GM12878 (cell line): ENCODE results near the gene MYH10. TPM values are rescaled to one million over a fixed set of nuclear protein-coding genes. Genes with fewer than 3 reads are reported as not detected.

Experiments
- ATAC-seq: fragments of 200-7000 bp; cut with Tn5 transposase; 3 replicates; pipeline ENCODE4 v1.9.1; 2020; ENCODE audit warnings: mild to moderate bottlenecking, moderate library complexity
- BruUV-seq: library from RNA; stranded (reverse); fragments of 400-500 nt; replicated peaks from 2 replicates; lab custom pipeline; 2021; lab: Mats Ljungman, UMichigan
- CTCF ChIA-PET: fragments of 300-600 bp; sonication (Branson Sonifier 250); formaldehyde crosslinking; extraction: SDS; loops from one replicate; lab custom pipeline; 2021; ENCODE audit warnings: inconsistent platforms; lab: Yijun Ruan, JAX
- POLR2A ChIA-PET: fragments of 350-600 bp; formaldehyde crosslinking; extraction: SDS; loops from one replicate; lab custom pipeline; 2021; ENCODE audit warnings: inconsistent platforms; lab: Charles Lee
- RAD21 ChIA-PET: fragments of 300-600 bp; sonication (Branson Sonifier 250); formaldehyde crosslinking; loops from one replicate; lab custom pipeline; 2023; ENCODE audit warnings: antibody characterized with exemption; ENCODE audit not compliant: unreplicated experiment; lab: Charles Lee
- SMC1A ChIA-PET: fragments of 300-600 bp; sonication (Branson Sonifier 250); formaldehyde crosslinking; loops from one replicate; lab custom pipeline; 2023; ENCODE audit not compliant: unreplicated experiment, uncharacterized antibody; lab: Charles Lee
- DNase-seq: peaks from one replicate; pipeline ENCODE4 v3.0.0-alpha.2; 2011; ENCODE audit warnings: low read depth, low spot score
- FAIRE-seq: peaks from 3 replicates; lab custom pipeline; 2011; peaks lifted over from hg19 to GRCh38; lab: Jason Lieb, UNC
- H2AFZ ChIP-seq: 2 replicates; pipeline ENCODE4 v1.6.0; 2011; ENCODE audit warnings: low read depth, low read length, control low read depth; ENCODE audit not compliant: control insufficient read depth
- H3K27ac ChIP-seq: 2 replicates; pipeline ENCODE4 v1.5.1; 2011; ENCODE audit warnings: control low read depth; ENCODE audit not compliant: control insufficient read depth, insufficient read depth
- H3K27me3 ChIP-seq, 2 experiments: replicated peaks in 1 of 2; 2 replicates each; pipeline versions ENCODE4 v1.6.0 to v1.6.1; 2011; ENCODE audit warnings: low read length in 1 of 2; ENCODE audit not compliant: control insufficient read depth in 2 of 2, insufficient read depth in 2 of 2
- H3K36me3 ChIP-seq, 2 experiments: 2 replicates each; pipeline ENCODE4 v1.5.1; 2011; ENCODE audit warnings: low read length in 1 of 2; ENCODE audit not compliant: control insufficient read depth in 2 of 2, insufficient read depth in 2 of 2
- H3K4me1 ChIP-seq: 2 replicates; pipeline ENCODE4 v1.6.1; 2011; ENCODE audit warnings: mild to moderate bottlenecking, low read length, moderate library complexity, mixed read lengths; ENCODE audit not compliant: control insufficient read depth, insufficient read depth
- H3K4me2 ChIP-seq: 2 replicates; pipeline ENCODE4 v1.6.0; 2011; ENCODE audit warnings: control low read depth; ENCODE audit not compliant: control insufficient read depth, insufficient read depth
- H3K4me3 ChIP-seq: fragments of 200-600 bp; sonication (generic); 2 replicates; pipeline ENCODE4 v1.5.1; 2016
- H3K79me2 ChIP-seq: 2 replicates; pipeline ENCODE4 v1.6.0; 2011; ENCODE audit warnings: low read length; ENCODE audit not compliant: control insufficient read depth, insufficient read depth
- H3K9ac ChIP-seq: 2 replicates; pipeline ENCODE4 v1.8.0; 2011; ENCODE audit warnings: low read length, control low read depth, mixed read lengths; ENCODE audit not compliant: control insufficient read depth, insufficient read depth
- H3K9me3 ChIP-seq: replicated peaks from 3 replicates; pipeline ENCODE4 v1.5.1; 2011; ENCODE audit warnings: mild to moderate bottlenecking, low read length; ENCODE audit not compliant: control insufficient read depth, insufficient read depth
- H4K20me1 ChIP-seq: 2 replicates; pipeline ENCODE4 v1.6.0; 2011; ENCODE audit not compliant: control insufficient read depth, insufficient read depth
- CBX3 ChIP-seq: fragments of 200-600 bp; sonication (generic); IDR thresholded peaks from 2 replicates; pipeline ENCODE4 v1.6.1; 2016; ENCODE audit warnings: low read depth, borderline replicate concordance
- HDAC6 ChIP-seq: fragments of 200-600 bp; sonication (generic); IDR thresholded peaks from one replicate; pipeline ENCODE4 v1.8.0; 2017; ENCODE audit warnings: antibody characterized with exemption; ENCODE audit not compliant: unreplicated experiment
- IKZF2 ChIP-seq, 2 experiments: fragments of 450-650 bp; IDR thresholded peaks; 2 replicates each; pipeline ENCODE4 v1.6.1; 2017; ENCODE audit warnings: mild to moderate bottlenecking in 2 of 2, moderate library complexity in 2 of 2
- KDM1A ChIP-seq: fragments of 200-600 bp; sonication (generic); IDR thresholded peaks from 2 replicates; pipeline ENCODE4 v1.6.1; 2016; ENCODE audit warnings: borderline replicate concordance
- MTA3 ChIP-seq: IDR thresholded peaks from 2 replicates; pipeline ENCODE4 v1.6.1; 2012; ENCODE audit warnings: low read length, inconsistent platforms, borderline replicate concordance
- MYC ChIP-seq: IDR thresholded peaks from 2 replicates; pipeline ENCODE4 v1.6.1; 2011; ENCODE audit warnings: mild to moderate bottlenecking, low read length, moderate library complexity, inconsistent platforms; ENCODE audit not compliant: insufficient read depth, insufficient replicate concordance, insufficient read length, severe bottlenecking
- NR2C1 ChIP-seq: fragments of 450-650 bp; IDR thresholded peaks from 2 replicates; pipeline ENCODE4 v1.6.1; 2017; ENCODE audit warnings: antibody characterized with exemption, mild to moderate bottlenecking, moderate library complexity
- POLR2A ChIP-seq: IDR thresholded peaks from 2 replicates; pipeline ENCODE4 v1.6.1; 2011; ENCODE audit warnings: low read depth, mild to moderate bottlenecking, low read length
- POU2F2 ChIP-seq: IDR thresholded peaks from 3 replicates; pipeline ENCODE4 v1.6.1; 2011; ENCODE audit warnings: low read depth, mild to moderate bottlenecking, low read length, borderline replicate concordance
- WGBS: methylation state at CpG from one replicate; pipeline ENCODE4 v1.1.6; 2016; ENCODE audit warnings: low lambda C conversion rate; ENCODE audit not compliant: insufficient replicate concordance, insufficient coverage; ENCODE audit errors: missing lambda C conversion rate; 5-methylcytosine and 5-hydroxymethylcytosine counted together
- in situ Hi-C: fragments of 300-500 bp; cut with MboI; formaldehyde crosslinking; loops from 9 replicates; pipeline ENCODE4 v1.14.3; 2018; ENCODE audit warnings: mixed read lengths
- intact Hi-C: fragments of 100-400 bp; cut with micrococcal nuclease; formaldehyde crosslinking; loops from one replicate; pipeline ENCODE4 v1.14.2; 2022; ENCODE audit not compliant: unreplicated experiment
- polyA plus RNA-seq, 11 experiments: library from polyadenylated mRNA; depleted of rRNA in 4 of 11; unstranded in 6 of 11; stranded (reverse) in 5 of 11; fragments of >200 nt; fragmentation: Nextera tagmentation in 4 of 11; fragmentation: Illumina TruSeq in 1 of 11; extraction: Ambion mirVana in 4 of 11; extraction: Trizol in 1 of 11; gene quantifications; 1 replicate in 1 of 11; 2 replicates in 10 of 11; pipeline versions ENCODE4 v1.2.1 to v1.2.3, GENCODE V29; 2011 to 2016; ENCODE audit warnings: inconsistent platforms in 2 of 11, missing spikeins in 2 of 11, low read depth in 1 of 11
- total RNA-seq, 4 experiments: library from RNA; depleted of rRNA in 3 of 4; stranded (reverse); fragments of >200 nt in 3 of 4; fragmentation: Illumina TruSeq in 1 of 4; extraction: Trizol in 1 of 4; gene quantifications; 2 replicates each; pipeline versions ENCODE4 v1.2.1 to v1.2.3, GENCODE V29; 2013 to 2021
- TF ChIP-seq, protein P1 (sequence below): IDR thresholded peaks from 2 replicates; pipeline ENCODE4 v1.6.1; 2011; ENCODE audit warnings: borderline replicate concordance, low read depth, mild to moderate bottlenecking, moderate library complexity, low read length; ENCODE audit not compliant: insufficient read depth, poor library complexity, severe bottlenecking

Gene MYH10
- total and polyA plus RNA-seq, 10 of the 15 experiments (the other 5 are each of a cell fraction or from before 2014, with no cell fraction given), result 0.33 to 7.1 (median 1.0) TPM

DNA sequence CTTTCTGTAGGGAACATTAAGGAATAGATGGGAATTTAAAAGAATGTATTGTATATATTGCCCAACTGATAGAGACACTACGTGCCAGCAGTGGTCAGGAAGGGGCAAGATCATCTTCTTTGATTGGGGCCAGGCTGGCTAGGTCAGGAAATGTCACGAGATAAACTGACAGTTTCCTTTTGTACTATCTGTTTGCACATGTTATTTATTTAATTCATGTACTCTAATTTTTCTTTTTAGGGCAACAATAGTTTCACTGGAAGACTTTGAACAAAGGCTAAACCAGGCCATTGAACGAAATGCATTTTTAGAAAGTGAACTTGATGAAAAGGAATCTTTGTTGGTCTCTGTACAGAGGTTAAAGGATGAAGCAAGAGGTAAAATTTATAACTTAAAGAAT, 182.2 kb downstream of the MYH10 start:
- no peak for DNase-seq
- H3K79me2 ChIP-seq, result peaks cover under 1% of the 10 kb centered on the region
- CTCF ChIA-PET, result no interaction called here
- peaks cover 2 to 37% of the 10 kb centered on the region in 2 experiments for H3K36me3 ChIP-seq
- TF ChIP-seq CBX3 (no peak), NR2C1 (no peak), POLR2A (no peak), MYC (no peak), IKZF2 (IDR thresholded peaks at IDR 0.05) (no peak), MTA3 (no peak), KDM1A (no peak), POU2F2 (no peak), HDAC6 (no peak)
- TF ChIP-seq, protein P1, sequence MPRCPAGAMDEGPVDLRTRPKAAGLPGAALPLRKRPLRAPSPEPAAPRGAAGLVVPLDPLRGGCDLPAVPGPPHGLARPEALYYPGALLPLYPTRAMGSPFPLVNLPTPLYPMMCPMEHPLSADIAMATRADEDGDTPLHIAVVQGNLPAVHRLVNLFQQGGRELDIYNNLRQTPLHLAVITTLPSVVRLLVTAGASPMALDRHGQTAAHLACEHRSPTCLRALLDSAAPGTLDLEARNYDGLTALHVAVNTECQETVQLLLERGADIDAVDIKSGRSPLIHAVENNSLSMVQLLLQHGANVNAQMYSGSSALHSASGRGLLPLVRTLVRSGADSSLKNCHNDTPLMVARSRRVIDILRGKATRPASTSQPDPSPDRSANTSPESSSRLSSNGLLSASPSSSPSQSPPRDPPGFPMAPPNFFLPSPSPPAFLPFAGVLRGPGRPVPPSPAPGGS, result no peak
- TF ChIP-seq, all 136 proteins: peak for 0
- Histone ChIP-seq H3K27ac (no peak overlapping the region), H3K9ac (no peak overlapping the region), H4K20me1 (0 out of 2 replicates have a peak, but pooled peaks cover 2% of the 10 kb centered on the region), H3K4me2 (no peak overlapping the region), H3K27me3 (no peaks in the 10 kb centered on the region), H3K9me3 (no peaks in the 10 kb centered on the region), H3K4me1 (no peaks in the 10 kb centered on the region), H2AFZ (no peak overlapping the region), H3K4me3 (no peak overlapping the region)
- BruUV-seq, result no TSS peak
- intact Hi-C loops, result no loop called here
- FAIRE-seq (no peak), ATAC-seq (no peak)
- ChIA-PET SMC1A (interaction anchor here (1.1 kb wide), 1 partner anchor 38 kb away, joined by 3 read pairs; no protein-coding TSS in a partner anchor), RAD21 (no interaction called here), POLR2A (interaction anchor here (1.6 kb wide), 1 partner anchor 11 kb away, joined by 7 read pairs; no protein-coding TSS in a partner anchor)
- 98% methylated on average over 3 of the region's 3 CpGs for WGBS
- in situ Hi-C loops, result no loop called here
